GM12878 (cell line): Measurements from ENCODE around the gene CUL1. TPM values are rescaled to one million over a fixed set of nuclear protein-coding genes. Genes with fewer than 3 reads are reported as not detected.

ENCODE experiments used
- ATAC-seq: fragments of 200-7000 bp; cut with Tn5 transposase; 3 replicates; pipeline ENCODE4 v1.9.1; 2020; ENCODE audit warnings: mild to moderate bottlenecking, moderate library complexity
- BruUV-seq: library from RNA; stranded (reverse); fragments of 400-500 nt; replicated peaks from 2 replicates; lab custom pipeline; 2021; lab: Mats Ljungman, UMichigan
- CTCF ChIA-PET: fragments of 300-600 bp; sonication (Branson Sonifier 250); formaldehyde crosslinking; extraction: SDS; loops from one replicate; lab custom pipeline; 2021; ENCODE audit warnings: inconsistent platforms; lab: Yijun Ruan, JAX
- POLR2A ChIA-PET: fragments of 350-600 bp; formaldehyde crosslinking; extraction: SDS; loops from one replicate; lab custom pipeline; 2021; ENCODE audit warnings: inconsistent platforms; lab: Charles Lee
- RAD21 ChIA-PET: fragments of 300-600 bp; sonication (Branson Sonifier 250); formaldehyde crosslinking; loops from one replicate; lab custom pipeline; 2023; ENCODE audit warnings: antibody characterized with exemption; ENCODE audit not compliant: unreplicated experiment; lab: Charles Lee
- SMC1A ChIA-PET: fragments of 300-600 bp; sonication (Branson Sonifier 250); formaldehyde crosslinking; loops from one replicate; lab custom pipeline; 2023; ENCODE audit not compliant: unreplicated experiment, uncharacterized antibody; lab: Charles Lee
- DNase-seq: peaks from one replicate; pipeline ENCODE4 v3.0.0-alpha.2; 2011; ENCODE audit warnings: low read depth, low spot score
- FAIRE-seq: peaks from 3 replicates; lab custom pipeline; 2011; peaks lifted over from hg19 to GRCh38; lab: Jason Lieb, UNC
- H2AFZ ChIP-seq: 2 replicates; pipeline ENCODE4 v1.6.0; 2011; ENCODE audit warnings: low read depth, low read length, control low read depth; ENCODE audit not compliant: control insufficient read depth
- H3K27ac ChIP-seq: 2 replicates; pipeline ENCODE4 v1.5.1; 2011; ENCODE audit warnings: control low read depth; ENCODE audit not compliant: control insufficient read depth, insufficient read depth
- H3K27me3 ChIP-seq, 2 experiments: replicated peaks in 1 of 2; 2 replicates each; pipeline versions ENCODE4 v1.6.0 to v1.6.1; 2011; ENCODE audit warnings: low read length in 1 of 2; ENCODE audit not compliant: control insufficient read depth in 2 of 2, insufficient read depth in 2 of 2
- H3K36me3 ChIP-seq, 2 experiments: 2 replicates each; pipeline ENCODE4 v1.5.1; 2011; ENCODE audit warnings: low read length in 1 of 2; ENCODE audit not compliant: control insufficient read depth in 2 of 2, insufficient read depth in 2 of 2
- H3K4me1 ChIP-seq: 2 replicates; pipeline ENCODE4 v1.6.1; 2011; ENCODE audit warnings: mild to moderate bottlenecking, low read length, moderate library complexity, mixed read lengths; ENCODE audit not compliant: control insufficient read depth, insufficient read depth
- H3K4me2 ChIP-seq: 2 replicates; pipeline ENCODE4 v1.6.0; 2011; ENCODE audit warnings: control low read depth; ENCODE audit not compliant: control insufficient read depth, insufficient read depth
- H3K4me3 ChIP-seq: fragments of 200-600 bp; sonication (generic); 2 replicates; pipeline ENCODE4 v1.5.1; 2016
- H3K79me2 ChIP-seq: 2 replicates; pipeline ENCODE4 v1.6.0; 2011; ENCODE audit warnings: low read length; ENCODE audit not compliant: control insufficient read depth, insufficient read depth
- H3K9ac ChIP-seq: 2 replicates; pipeline ENCODE4 v1.8.0; 2011; ENCODE audit warnings: low read length, control low read depth, mixed read lengths; ENCODE audit not compliant: control insufficient read depth, insufficient read depth
- H3K9me3 ChIP-seq: replicated peaks from 3 replicates; pipeline ENCODE4 v1.5.1; 2011; ENCODE audit warnings: mild to moderate bottlenecking, low read length; ENCODE audit not compliant: control insufficient read depth, insufficient read depth
- H4K20me1 ChIP-seq: 2 replicates; pipeline ENCODE4 v1.6.0; 2011; ENCODE audit not compliant: control insufficient read depth, insufficient read depth
- CHD4 ChIP-seq: fragments of 200-600 bp; sonication (generic); IDR thresholded peaks from 2 replicates; pipeline ENCODE4 v1.6.1; 2016; ENCODE audit warnings: mild to moderate bottlenecking
- FOS ChIP-seq: IDR thresholded peaks from 3 replicates; pipeline ENCODE4 v1.6.1; 2011; ENCODE audit warnings: borderline replicate concordance; ENCODE audit not compliant: insufficient read length; ENCODE audit errors: extremely low read depth
- MEF2B ChIP-seq: fragments of 450-650 bp; IDR thresholded peaks from 2 replicates; pipeline ENCODE4 v1.6.1; 2018; ENCODE audit warnings: mild to moderate bottlenecking, moderate library complexity; ENCODE audit not compliant: partially characterized antibody, poor library complexity, severe bottlenecking
- POU2F2 ChIP-seq: IDR thresholded peaks from 3 replicates; pipeline ENCODE4 v1.6.1; 2011; ENCODE audit warnings: low read depth, mild to moderate bottlenecking, low read length, borderline replicate concordance
- SP1 ChIP-seq: IDR thresholded peaks from one replicate; pipeline ENCODE4 v1.6.1; 2011; ENCODE audit warnings: low read depth, low read length
- SREBF1 ChIP-seq: IDR thresholded peaks from 2 replicates; pipeline ENCODE4 v1.6.1; 2012; ENCODE audit warnings: mild to moderate bottlenecking, low read length
- SREBF2 ChIP-seq: IDR thresholded peaks from 2 replicates; pipeline ENCODE4 v1.6.1; 2012; ENCODE audit warnings: mild to moderate bottlenecking, low read length
- ZNF217 ChIP-seq: fragments of 450-650 bp; IDR thresholded peaks from 2 replicates; pipeline ENCODE4 v1.6.1; 2017; ENCODE audit warnings: antibody characterized with exemption, mild to moderate bottlenecking
- WGBS: methylation state at CpG from one replicate; pipeline ENCODE4 v1.1.6; 2016; ENCODE audit warnings: low lambda C conversion rate; ENCODE audit not compliant: insufficient replicate concordance, insufficient coverage; ENCODE audit errors: missing lambda C conversion rate; 5-methylcytosine and 5-hydroxymethylcytosine counted together
- in situ Hi-C: fragments of 300-500 bp; cut with MboI; formaldehyde crosslinking; loops from 9 replicates; pipeline ENCODE4 v1.14.3; 2018; ENCODE audit warnings: mixed read lengths
- intact Hi-C: fragments of 100-400 bp; cut with micrococcal nuclease; formaldehyde crosslinking; loops from one replicate; pipeline ENCODE4 v1.14.2; 2022; ENCODE audit not compliant: unreplicated experiment
- polyA plus RNA-seq, 11 experiments: library from polyadenylated mRNA; depleted of rRNA in 4 of 11; unstranded in 6 of 11; stranded (reverse) in 5 of 11; fragments of >200 nt; fragmentation: Nextera tagmentation in 4 of 11; fragmentation: Illumina TruSeq in 1 of 11; extraction: Ambion mirVana in 4 of 11; extraction: Trizol in 1 of 11; gene quantifications; 1 replicate in 1 of 11; 2 replicates in 10 of 11; pipeline versions ENCODE4 v1.2.1 to v1.2.3, GENCODE V29; 2011 to 2016; ENCODE audit warnings: inconsistent platforms in 2 of 11, missing spikeins in 2 of 11, low read depth in 1 of 11
- total RNA-seq, 4 experiments: library from RNA; depleted of rRNA in 3 of 4; stranded (reverse); fragments of >200 nt in 3 of 4; fragmentation: Illumina TruSeq in 1 of 4; extraction: Trizol in 1 of 4; gene quantifications; 2 replicates each; pipeline versions ENCODE4 v1.2.1 to v1.2.3, GENCODE V29; 2013 to 2021
- TF ChIP-seq, protein P1 (sequence below), 3 experiments: IDR thresholded peaks in 2 of 3; conservative IDR thresholded peaks in 1 of 3; 2 replicates each; pipeline ENCODE4 v1.5.1; 2011; ENCODE audit warnings: low read depth in 3 of 3, low read length in 3 of 3, mild to moderate bottlenecking in 3 of 3, control low read depth in 2 of 3, moderate library complexity in 2 of 3, inconsistent platforms in 1 of 3, mixed read lengths in 1 of 3; ENCODE audit not compliant: control insufficient read depth in 2 of 3, insufficient read depth in 1 of 3; ENCODE audit errors: extremely low read depth in 1 of 3
- TF ChIP-seq, protein P2 (sequence below): IDR thresholded peaks from 2 replicates; pipeline ENCODE4 v1.6.1; 2012; ENCODE audit warnings: improper control_type of control experiment, low read depth, low read length; ENCODE audit not compliant: insufficient replicate concordance

The CUL1 gene
- total and polyA plus RNA-seq, 10 of the 15 experiments (the other 5 are each of a cell fraction or from before 2014, with no cell fraction given), result 13.3 to 63.9 (median 45.9) TPM

DNA sequence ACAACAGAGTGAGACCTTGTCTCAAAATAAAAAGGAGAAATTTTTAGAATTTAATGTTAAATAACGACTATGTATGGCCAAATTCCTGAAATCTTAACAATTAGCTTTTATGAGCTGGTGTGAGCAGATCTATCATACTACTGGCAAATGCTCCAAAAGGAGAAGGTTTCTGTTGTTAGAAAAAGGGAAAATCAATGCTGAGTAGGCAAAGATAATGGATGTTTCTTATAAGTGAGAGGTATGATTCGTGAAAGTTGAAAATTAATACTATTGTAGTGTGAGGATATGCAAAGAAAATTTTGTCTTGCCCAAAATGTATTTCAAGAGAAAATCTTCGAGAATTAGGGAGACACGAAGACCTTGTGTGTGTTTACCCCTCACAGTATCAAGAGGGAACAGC, 40.8 kb upstream of the CUL1 start:
- POLR2A ChIA-PET, result no interaction called here
- 11% methylated on average over 4 of the region's 4 CpGs for WGBS
- intact Hi-C loops, result no loop called here
- H3K27ac ChIP-seq, result no peak overlapping the region
- SMC1A ChIA-PET, result no interaction called here
- H3K9ac ChIP-seq, result no peak overlapping the region
- no peaks in the 10 kb centered on the region for H3K36me3 ChIP-seq
- H3K4me3 ChIP-seq, result no peak overlapping the region
- H3K4me2 ChIP-seq, result no peak overlapping the region
- CTCF ChIA-PET, result no interaction called here
- no peaks in the 10 kb centered on the region for H3K27me3 ChIP-seq
- H2AFZ ChIP-seq, result no peak overlapping the region
- H4K20me1 ChIP-seq, result no peaks in the 10 kb centered on the region
- H3K4me1 ChIP-seq, result no peaks in the 10 kb centered on the region
- no peak for FAIRE-seq
- no peak for DNase-seq
- in situ Hi-C loops, result no loop called here
- BruUV-seq, result no TSS peak
- RAD21 ChIA-PET, result no interaction called here
- no peak for ATAC-seq
- H3K9me3 ChIP-seq, result no peaks in the 10 kb centered on the region
- TF ChIP-seq ZNF217, result no peak
- no peak for TF ChIP-seq SREBF1
- TF ChIP-seq, protein P1, sequence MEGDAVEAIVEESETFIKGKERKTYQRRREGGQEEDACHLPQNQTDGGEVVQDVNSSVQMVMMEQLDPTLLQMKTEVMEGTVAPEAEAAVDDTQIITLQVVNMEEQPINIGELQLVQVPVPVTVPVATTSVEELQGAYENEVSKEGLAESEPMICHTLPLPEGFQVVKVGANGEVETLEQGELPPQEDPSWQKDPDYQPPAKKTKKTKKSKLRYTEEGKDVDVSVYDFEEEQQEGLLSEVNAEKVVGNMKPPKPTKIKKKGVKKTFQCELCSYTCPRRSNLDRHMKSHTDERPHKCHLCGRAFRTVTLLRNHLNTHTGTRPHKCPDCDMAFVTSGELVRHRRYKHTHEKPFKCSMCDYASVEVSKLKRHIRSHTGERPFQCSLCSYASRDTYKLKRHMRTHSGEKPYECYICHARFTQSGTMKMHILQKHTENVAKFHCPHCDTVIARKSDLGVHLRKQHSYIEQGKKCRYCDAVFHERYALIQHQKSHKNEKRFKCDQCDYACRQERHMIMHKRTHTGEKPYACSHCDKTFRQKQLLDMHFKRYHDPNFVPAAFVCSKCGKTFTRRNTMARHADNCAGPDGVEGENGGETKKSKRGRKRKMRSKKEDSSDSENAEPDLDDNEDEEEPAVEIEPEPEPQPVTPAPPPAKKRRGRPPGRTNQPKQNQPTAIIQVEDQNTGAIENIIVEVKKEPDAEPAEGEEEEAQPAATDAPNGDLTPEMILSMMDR (IDR thresholded peaks at IDR 0.05 in 2 of 3, conservative IDR thresholded peaks at IDR 0.05 in 1 of 3; ENCODE audit: control insufficient read depth in 2 of 3, extremely low read depth in 1 of 3, insufficient read depth in 1 of 3, low read depth in 3 of 3, low read length in 3 of 3), result no peak
- TF ChIP-seq SREBF2, result no peak
- TF ChIP-seq, protein P2, sequence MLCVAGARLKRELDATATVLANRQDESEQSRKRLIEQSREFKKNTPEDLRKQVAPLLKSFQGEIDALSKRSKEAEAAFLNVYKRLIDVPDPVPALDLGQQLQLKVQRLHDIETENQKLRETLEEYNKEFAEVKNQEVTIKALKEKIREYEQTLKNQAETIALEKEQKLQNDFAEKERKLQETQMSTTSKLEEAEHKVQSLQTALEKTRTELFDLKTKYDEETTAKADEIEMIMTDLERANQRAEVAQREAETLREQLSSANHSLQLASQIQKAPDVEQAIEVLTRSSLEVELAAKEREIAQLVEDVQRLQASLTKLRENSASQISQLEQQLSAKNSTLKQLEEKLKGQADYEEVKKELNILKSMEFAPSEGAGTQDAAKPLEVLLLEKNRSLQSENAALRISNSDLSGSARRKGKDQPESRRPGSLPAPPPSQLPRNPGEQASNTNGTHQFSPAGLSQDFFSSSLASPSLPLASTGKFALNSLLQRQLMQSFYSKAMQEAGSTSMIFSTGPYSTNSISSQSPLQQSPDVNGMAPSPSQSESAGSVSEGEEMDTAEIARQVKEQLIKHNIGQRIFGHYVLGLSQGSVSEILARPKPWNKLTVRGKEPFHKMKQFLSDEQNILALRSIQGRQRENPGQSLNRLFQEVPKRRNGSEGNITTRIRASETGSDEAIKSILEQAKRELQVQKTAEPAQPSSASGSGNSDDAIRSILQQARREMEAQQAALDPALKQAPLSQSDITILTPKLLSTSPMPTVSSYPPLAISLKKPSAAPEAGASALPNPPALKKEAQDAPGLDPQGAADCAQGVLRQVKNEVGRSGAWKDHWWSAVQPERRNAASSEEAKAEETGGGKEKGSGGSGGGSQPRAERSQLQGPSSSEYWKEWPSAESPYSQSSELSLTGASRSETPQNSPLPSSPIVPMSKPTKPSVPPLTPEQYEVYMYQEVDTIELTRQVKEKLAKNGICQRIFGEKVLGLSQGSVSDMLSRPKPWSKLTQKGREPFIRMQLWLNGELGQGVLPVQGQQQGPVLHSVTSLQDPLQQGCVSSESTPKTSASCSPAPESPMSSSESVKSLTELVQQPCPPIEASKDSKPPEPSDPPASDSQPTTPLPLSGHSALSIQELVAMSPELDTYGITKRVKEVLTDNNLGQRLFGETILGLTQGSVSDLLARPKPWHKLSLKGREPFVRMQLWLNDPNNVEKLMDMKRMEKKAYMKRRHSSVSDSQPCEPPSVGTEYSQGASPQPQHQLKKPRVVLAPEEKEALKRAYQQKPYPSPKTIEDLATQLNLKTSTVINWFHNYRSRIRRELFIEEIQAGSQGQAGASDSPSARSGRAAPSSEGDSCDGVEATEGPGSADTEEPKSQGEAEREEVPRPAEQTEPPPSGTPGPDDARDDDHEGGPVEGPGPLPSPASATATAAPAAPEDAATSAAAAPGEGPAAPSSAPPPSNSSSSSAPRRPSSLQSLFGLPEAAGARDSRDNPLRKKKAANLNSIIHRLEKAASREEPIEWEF, result no peak
- no peak for TF ChIP-seq FOS
- no peak for TF ChIP-seq POU2F2
- TF ChIP-seq SP1, result no peak
- no peak for TF ChIP-seq CHD4
- TF ChIP-seq MEF2B, result no peak
- no peaks in the 10 kb centered on the region for H3K79me2 ChIP-seq
